Lung (tissue), 12 donors: ENCODE data around the gene SEMA5B. TPM values are rescaled to one million over a fixed set of nuclear protein-coding genes. Genes with fewer than 3 reads are reported as not detected.

Source experiments
- ATAC-seq: fragments of 200-7000 bp; cut with Tn5 transposase; one replicate; pipeline ENCODE4 v1.9.1; 2020; ENCODE audit warnings: moderate number of reproducible peaks; ENCODE audit not compliant: insufficient read depth, low FRiP score
- DNase-seq, 3 donors: peaks; one replicate each; pipeline ENCODE4 v3.0.0-alpha.2; 2013 to 2017
- H3K27ac ChIP-seq, 2 donors: one replicate each; pipeline ENCODE4 v1.5.1; 2013; ENCODE audit warnings: mild to moderate bottlenecking in 2 of 2, moderate library complexity in 2 of 2, control low read depth in 1 of 2, inconsistent platforms in 1 of 2, low read depth in 1 of 2, low read length in 1 of 2
- H3K27me3 ChIP-seq, 3 donors: one replicate each; pipeline ENCODE4 v1.5.1; 2013; ENCODE audit warnings: low read length in 2 of 3; ENCODE audit not compliant: control insufficient read depth in 3 of 3, insufficient read depth in 3 of 3
- H3K36me3 ChIP-seq, 4 donors: one replicate each; pipeline ENCODE4 v1.5.1; 2013; ENCODE audit warnings: low read length in 4 of 4, mild to moderate bottlenecking in 1 of 4, moderate library complexity in 1 of 4; ENCODE audit not compliant: control insufficient read depth in 4 of 4, insufficient read depth in 4 of 4
- H3K4me1 ChIP-seq, 5 donors: one replicate each; pipeline ENCODE4 v1.5.1; 2013; ENCODE audit warnings: low read length in 5 of 5, mild to moderate bottlenecking in 2 of 5, moderate library complexity in 1 of 5; ENCODE audit not compliant: control insufficient read depth in 5 of 5, insufficient read depth in 5 of 5
- H3K4me3 ChIP-seq: one replicate; pipeline ENCODE4 v1.5.1; 2013; ENCODE audit warnings: mild to moderate bottlenecking, control low read depth, moderate library complexity
- H3K9ac ChIP-seq, 2 donors: one replicate each; pipeline ENCODE4 v1.5.1; 2013; ENCODE audit warnings: low read length in 2 of 2, control low read depth in 1 of 2; ENCODE audit not compliant: insufficient read depth in 1 of 2
- H3K9me3 ChIP-seq, 4 donors: one replicate each; pipeline ENCODE4 v1.5.1; 2013; ENCODE audit warnings: low read length in 3 of 4, mild to moderate bottlenecking in 1 of 4, moderate library complexity in 1 of 4; ENCODE audit not compliant: control insufficient read depth in 4 of 4, insufficient read depth in 3 of 4
- WGBS, 2 donors: extraction: QIAGEN DNeasy Blood & Tissue Kit; methylation state at CpG; one replicate each; pipeline ENCODE4 v1.1.7; 2013; 5-methylcytosine and 5-hydroxymethylcytosine counted together
- polyA plus RNA-seq, 2 donors: library from polyadenylated mRNA; stranded (reverse); fragments of 200-250 nt; gene quantifications; one replicate each; pipeline ENCODE4 v1.2.1, GENCODE V29; 2013
- total RNA-seq, 2 donors: library from RNA; depleted of rRNA in 1 of 2; stranded (reverse); fragments of >200 nt in 1 of 2; gene quantifications; one replicate each; pipeline ENCODE4 v1.2.1, GENCODE V29; 2014 to 2021
- TF ChIP-seq, protein P1 (sequence below): IDR thresholded peaks from 2 replicates; pipeline ENCODE4 v1.5.1; 2012; ENCODE audit warnings: mild to moderate bottlenecking; ENCODE audit errors: control extremely low read depth, extremely low read depth
- donor health status: control.
- donor health status: control.
- donor health status: Bipolar disorder and iron deficiency.
- donor health status: healthy.
- donor health status: DM: yes; HTN: yes; CAD: no.

The SEMA5B gene
- total and polyA plus RNA-seq, 4 donors = 0.30 to 2.2 (median 0.48) TPM

DNA sequence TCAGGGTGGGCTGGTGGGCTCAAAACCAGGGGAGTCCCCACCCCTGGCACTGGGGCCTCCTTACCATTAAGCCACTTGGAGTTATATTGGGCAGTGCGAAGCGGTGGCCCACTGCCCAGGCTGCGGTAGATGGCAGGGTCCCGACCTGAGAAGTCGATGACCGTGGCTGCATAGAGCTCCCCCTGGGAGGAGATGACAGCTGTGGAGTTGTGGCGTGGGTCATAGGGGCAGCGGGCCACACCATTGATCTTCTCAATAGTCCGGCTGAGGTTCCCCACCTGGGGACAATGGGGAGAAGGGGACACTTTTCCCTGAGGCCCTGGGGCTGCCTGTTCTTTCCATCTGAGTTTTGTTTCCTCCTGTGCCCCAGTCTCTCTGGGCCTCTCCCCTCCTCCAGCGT is 99.8 kb downstream of the SEMA5B start:
- DNase-seq (no peak), ATAC-seq (no peak)
- TF ChIP-seq, protein P1, sequence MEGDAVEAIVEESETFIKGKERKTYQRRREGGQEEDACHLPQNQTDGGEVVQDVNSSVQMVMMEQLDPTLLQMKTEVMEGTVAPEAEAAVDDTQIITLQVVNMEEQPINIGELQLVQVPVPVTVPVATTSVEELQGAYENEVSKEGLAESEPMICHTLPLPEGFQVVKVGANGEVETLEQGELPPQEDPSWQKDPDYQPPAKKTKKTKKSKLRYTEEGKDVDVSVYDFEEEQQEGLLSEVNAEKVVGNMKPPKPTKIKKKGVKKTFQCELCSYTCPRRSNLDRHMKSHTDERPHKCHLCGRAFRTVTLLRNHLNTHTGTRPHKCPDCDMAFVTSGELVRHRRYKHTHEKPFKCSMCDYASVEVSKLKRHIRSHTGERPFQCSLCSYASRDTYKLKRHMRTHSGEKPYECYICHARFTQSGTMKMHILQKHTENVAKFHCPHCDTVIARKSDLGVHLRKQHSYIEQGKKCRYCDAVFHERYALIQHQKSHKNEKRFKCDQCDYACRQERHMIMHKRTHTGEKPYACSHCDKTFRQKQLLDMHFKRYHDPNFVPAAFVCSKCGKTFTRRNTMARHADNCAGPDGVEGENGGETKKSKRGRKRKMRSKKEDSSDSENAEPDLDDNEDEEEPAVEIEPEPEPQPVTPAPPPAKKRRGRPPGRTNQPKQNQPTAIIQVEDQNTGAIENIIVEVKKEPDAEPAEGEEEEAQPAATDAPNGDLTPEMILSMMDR = no peak
- Histone ChIP-seq H3K36me3 (no peaks in the 10 kb centered on the region), H3K27me3 (peaks cover 0 to 27% (median 8%) of the 10 kb centered on the region in 3 donors), H3K9me3 (peaks cover 0 to 5% (median 0%) of the 10 kb centered on the region in 4 donors), H3K4me1 (no peaks in the 10 kb centered on the region), H3K4me3 (no peak overlapping the region), H3K9ac (no peak overlapping the region), H3K27ac (no peak overlapping the region)
- WGBS, 2 donors = 89 to 93% methylated on average over 10 of the region's 10 CpGs

DNA sequence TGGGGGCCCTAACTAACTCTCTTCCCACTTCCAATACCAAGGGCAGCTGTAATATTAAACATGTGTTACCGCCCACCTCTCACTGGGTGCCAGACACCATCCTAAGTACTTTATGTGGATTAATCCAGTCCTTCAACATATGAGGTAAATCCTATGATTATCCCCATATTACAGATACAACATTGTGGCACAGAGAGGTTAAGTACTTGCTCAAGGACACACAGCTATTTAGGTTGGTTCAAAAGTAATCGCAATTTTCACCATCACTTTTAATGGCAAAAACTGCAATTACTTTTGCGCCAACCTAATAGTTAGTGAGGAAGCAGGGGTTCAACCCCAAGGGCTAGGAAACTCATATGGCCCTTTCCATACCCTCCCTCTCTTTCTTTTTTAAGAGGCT is 100.8 kb downstream of the SEMA5B start:
- Histone ChIP-seq H3K4me1 (peaks cover 0 to 4% (median 0%) of the 10 kb centered on the region in 5 donors), H3K4me3 (no peak overlapping the region), H3K27ac (no peak overlapping the region), H3K36me3 (peaks cover 0 to 1% (median 0%) of the 10 kb centered on the region in 4 donors), H3K27me3 (peaks cover 0 to 34% (median 14%) of the 10 kb centered on the region in 3 donors), H3K9ac (no peak overlapping the region), H3K9me3 (peaks cover 0 to 5% (median 0%) of the 10 kb centered on the region in 4 donors)
- WGBS, 2 donors = 98 to 99% methylated on average over 3 of the region's 3 CpGs
- TF ChIP-seq, protein P1 = no peak
- DNase-seq (no peak), ATAC-seq (no peak)

DNA sequence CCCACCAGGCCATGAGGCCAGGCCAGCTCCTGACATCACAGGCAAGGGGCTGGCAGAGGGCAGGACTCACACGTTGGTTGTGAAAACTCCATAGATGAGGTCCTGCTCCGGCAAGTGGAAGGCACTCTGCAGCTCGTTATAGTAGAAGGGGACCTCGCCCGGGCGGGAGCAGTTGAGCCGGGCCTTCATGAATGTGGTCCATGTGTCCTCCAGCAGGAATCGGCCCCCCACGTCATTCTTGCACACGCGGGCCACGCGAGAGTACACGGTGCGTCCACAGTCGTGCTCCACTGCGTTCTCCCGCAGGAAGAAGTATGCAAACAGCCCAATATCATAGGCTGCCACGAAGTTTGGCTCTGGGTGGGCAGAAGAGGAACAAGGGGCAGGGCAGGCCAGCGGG is 101.2 kb downstream of the SEMA5B start:
- TF ChIP-seq, protein P1 = no peak
- H3K27me3 ChIP-seq = peaks cover 0 to 36% (median 18%) of the 10 kb centered on the region in 3 donors
- peaks cover 0 to 5% (median 0%) of the 10 kb centered on the region in 4 donors for H3K9me3 ChIP-seq
- peaks cover 0 to 4% (median 0%) of the 10 kb centered on the region in 5 donors for H3K4me1 ChIP-seq
- peaks cover 0 to 1% (median 0%) of the 10 kb centered on the region in 4 donors for H3K36me3 ChIP-seq
- no peak overlapping the region for H3K9ac ChIP-seq
- no peak for ATAC-seq
- 91 to 94% methylated on average over 20 of the region's 20 CpGs for WGBS, 2 donors
- H3K27ac ChIP-seq = no peak overlapping the region
- no peak for DNase-seq
- H3K4me3 ChIP-seq = no peak overlapping the region

DNA sequence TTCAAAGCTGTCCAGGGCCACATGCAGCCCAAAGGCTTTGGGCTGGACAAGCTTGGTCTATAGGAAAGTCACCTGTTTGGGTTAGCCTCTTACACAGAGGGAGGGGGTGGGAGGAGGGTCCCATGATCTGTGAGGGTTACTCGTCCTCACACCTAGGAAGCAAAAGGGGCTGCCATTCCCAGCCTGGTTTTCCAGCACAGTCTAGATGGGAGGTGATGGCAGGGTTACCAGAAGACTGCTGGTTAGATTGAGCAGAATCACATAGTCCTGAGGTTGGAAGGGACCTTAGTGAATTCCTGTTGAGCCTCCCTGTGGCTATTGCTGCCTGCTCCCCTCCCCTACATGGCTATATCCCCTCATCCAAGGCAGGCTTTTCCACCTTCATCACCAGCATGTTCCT is 101.8 kb downstream of the SEMA5B start:
- no peak overlapping the region for H3K27ac ChIP-seq
- DNase-seq (no peak), ATAC-seq (no peak)
- H3K36me3 ChIP-seq = peaks cover 0 to 1% (median 0%) of the 10 kb centered on the region in 4 donors
- 77 to 80% methylated on average over 1 of the region's 1 CpG for WGBS, 2 donors
- H3K4me1 ChIP-seq = peaks cover 0 to 4% (median 0%) of the 10 kb centered on the region in 5 donors
- H3K9ac ChIP-seq = no peak overlapping the region
- H3K9me3 ChIP-seq = peaks cover 0 to 5% (median 0%) of the 10 kb centered on the region in 4 donors
- H3K27me3 ChIP-seq = peaks cover 0 to 41% (median 24%) of the 10 kb centered on the region in 3 donors
- TF ChIP-seq, protein P1 = no peak
- H3K4me3 ChIP-seq = no peak overlapping the region
